Uterus (tissue), 4 donors: ENCODE data around the gene FAT1. TPM values are rescaled to one million over a fixed set of nuclear protein-coding genes. Genes with fewer than 3 reads are reported as not detected.

Experiments used
- DNase-seq, 2 donors: peaks; one replicate each; pipeline ENCODE4 v3.0.0-alpha.2; 2019 to 2020
- H3K27ac ChIP-seq, 2 donors: fragments of 200-600 bp; sonication (generic); 1 replicate in 1 of 2; 2 replicates in 1 of 2; pipeline ENCODE4 v1.5.1; 2016 to 2018
- H3K27me3 ChIP-seq, 2 donors: fragments of 200-600 bp; sonication (generic); one replicate each; pipeline ENCODE4 v1.5.1; 2018 to 2019; ENCODE audit warnings: control low read depth in 1 of 2
- H3K36me3 ChIP-seq, 2 donors: fragments of 200-600 bp; sonication (generic); one replicate each; pipeline ENCODE4 v1.5.1; 2019; ENCODE audit warnings: control low read depth in 1 of 2
- H3K4me1 ChIP-seq, 2 donors: fragments of 200-600 bp; sonication (generic); one replicate each; pipeline ENCODE4 v1.5.1; 2018 to 2019; ENCODE audit warnings: control low read depth in 1 of 2
- H3K4me3 ChIP-seq, 2 donors: fragments of 200-600 bp; sonication (generic); 1 replicate in 1 of 2; 2 replicates in 1 of 2; pipeline ENCODE4 v1.5.1; 2018 to 2019; ENCODE audit warnings: mild to moderate bottlenecking in 1 of 2
- H3K9me3 ChIP-seq, 2 donors: fragments of 200-600 bp; sonication (generic); one replicate each; pipeline ENCODE4 v1.5.1; 2019; ENCODE audit warnings: control low read depth in 1 of 2
- CTCF ChIP-seq, 4 experiments: fragments of 200-600 bp in 2 of 4; fragments of 450-650 bp in 2 of 4; sonication (generic) in 2 of 4; IDR thresholded peaks; one replicate each; pipeline ENCODE4 v1.5.1; 2016 to 2019; ENCODE audit warnings: antibody characterized with exemption in 4 of 4, mild to moderate bottlenecking in 2 of 4, moderate library complexity in 1 of 4
- POLR2A ChIP-seq, 2 donors: fragments of 450-650 bp; IDR thresholded peaks; one replicate each; pipeline ENCODE4 v1.6.1; 2016; ENCODE audit warnings: antibody characterized with exemption in 2 of 2, mild to moderate bottlenecking in 1 of 2, moderate library complexity in 1 of 2
- intact Hi-C: fragments of 100-400 bp; cut with DNase I; formaldehyde crosslinking; loops from one replicate; pipeline ENCODE4 v1.15.1; 2023; ENCODE audit warnings: low total_unique reads
- total RNA-seq, 4 donors: library from RNA; depleted of rRNA in 3 of 4; stranded (reverse); fragments of >200 nt in 3 of 4; gene quantifications; one replicate each; pipeline versions ENCODE4 v1.1.0 to v1.2.4, GENCODE V29; 2014 to 2023
- donor health status: DM: yes; HTN: yes; CAD: no.

Gene FAT1
- total RNA-seq, 4 donors from 2014 or later = 11.5 to 245 (median 52.5) TPM

GRCh38 chr4:186734251-186734650, 10.6 kb upstream of the FAT1 start:
- intact Hi-C loops = no loop called here
- Histone ChIP-seq H3K36me3 (no peaks in the 10 kb centered on the region), H3K27ac (no peak overlapping the region), H3K4me1 (no peaks in the 10 kb centered on the region), H3K4me3 (no peak overlapping the region), H3K9me3 (no peaks in the 10 kb centered on the region), H3K27me3 (no peaks in the 10 kb centered on the region)
- DNase-seq = no peak
- no peak for TF ChIP-seq POLR2A (IDR thresholded peaks at IDR 0.05)
- TF ChIP-seq CTCF (IDR thresholded peaks at IDR 0.05) = no peak

- Histone ChIP-seq H3K27me3 (no peaks in the 10 kb centered on the region), H3K4me3 (no peak overlapping the region), H3K27ac (no peak overlapping the region), H3K4me1 (no peaks in the 10 kb centered on the region), H3K36me3 (no peaks in the 10 kb centered on the region), H3K9me3 (no peaks in the 10 kb centered on the region)
- intact Hi-C loops = no loop called here
- TF ChIP-seq POLR2A (IDR thresholded peaks at IDR 0.05) (no peak), CTCF (IDR thresholded peaks at IDR 0.05) (no peak)
- no peak for DNase-seq
Measured at GRCh38 chr4:186733778-186734177, 10.1 kb upstream of the FAT1 start.

- Histone ChIP-seq H3K9me3 (no peaks in the 10 kb centered on the region), H3K36me3 (no peaks in the 10 kb centered on the region), H3K4me1 (no peaks in the 10 kb centered on the region), H3K27me3 (no peaks in the 10 kb centered on the region), H3K4me3 (no peak overlapping the region), H3K27ac (no peak overlapping the region)
- TF ChIP-seq POLR2A (IDR thresholded peaks at IDR 0.05) (no peak), CTCF (IDR thresholded peaks at IDR 0.05) (no peak)
- intact Hi-C loops = no loop called here
- DNase-seq = no peak
Measured at GRCh38 chr4:186730621-186731020, 7.0 kb upstream of the FAT1 start.

GRCh38 chr4:186729856-186730255, 6.2 kb upstream of the FAT1 start:
- intact Hi-C loops = no loop called here
- TF ChIP-seq CTCF (IDR thresholded peaks at IDR 0.05) = no peak
- TF ChIP-seq POLR2A (IDR thresholded peaks at IDR 0.05) = no peak
- Histone ChIP-seq H3K4me3 (no peak overlapping the region), H3K27me3 (no peaks in the 10 kb centered on the region), H3K4me1 (no peaks in the 10 kb centered on the region), H3K27ac (no peak overlapping the region), H3K9me3 (no peaks in the 10 kb centered on the region), H3K36me3 (no peaks in the 10 kb centered on the region)
- no peak for DNase-seq

- TF ChIP-seq CTCF (IDR thresholded peaks at IDR 0.05) (no peak), POLR2A (IDR thresholded peaks at IDR 0.05) (no peak)
- no peaks in the 10 kb centered on the region for H3K27me3 ChIP-seq
- DNase-seq = no peak
- H3K4me3 ChIP-seq = no peak overlapping the region
- no peaks in the 10 kb centered on the region for H3K36me3 ChIP-seq
- intact Hi-C loops = no loop called here
- H3K4me1 ChIP-seq = no peaks in the 10 kb centered on the region
- H3K27ac ChIP-seq = no peak overlapping the region
- H3K9me3 ChIP-seq = no peaks in the 10 kb centered on the region
Measured at GRCh38 chr4:186728631-186729271, 5.1 kb upstream of the FAT1 start.
